NAMALWA (cell line): Measurements from ENCODE around the gene KRTAP10-10.
"Not testable (repeated sequence)": the region's sequence is repeated elsewhere in the genome, so short reads cannot be mapped to it uniquely, and the experiment has no call there.

Experiments used
- DNase-seq: peaks from one replicate; pipeline ENCODE4 v3.0.0-alpha.2; 2015; ENCODE audit warnings: low spot score

The KRTAP10-10 gene

GRCh38 chr21:44684483-44684882, 47.3 kb downstream of the KRTAP10-10 start:
- no peak for DNase-seq

DNA sequence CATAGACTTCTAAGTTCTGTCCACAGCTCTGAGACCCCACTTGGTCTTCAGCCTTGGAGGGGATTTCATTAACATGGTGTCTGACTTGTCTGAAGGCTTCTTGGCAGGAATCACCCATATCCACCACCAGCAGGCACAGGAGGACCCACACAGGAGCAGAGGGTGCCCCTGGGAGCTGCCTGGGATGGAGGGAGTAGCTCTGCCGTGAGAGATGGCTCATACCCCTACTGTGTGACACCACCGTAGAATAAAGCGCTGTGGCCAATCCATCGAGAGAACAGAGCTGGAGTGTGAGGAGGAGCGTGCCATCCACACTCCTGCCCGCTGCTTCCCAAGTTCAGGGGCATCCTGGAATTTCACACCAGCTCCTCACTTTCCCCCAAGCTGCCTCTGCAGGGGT, 47.9 kb downstream of the KRTAP10-10 start:
- not testable (repeated sequence) for DNase-seq

GRCh38 chr21:44686000-44686781, 49.0 kb downstream of the KRTAP10-10 start:
- no peak for DNase-seq

GRCh38 chr21:44686843-44687561, 49.8 kb downstream of the KRTAP10-10 start:
- DNase-seq: no peak

- no peak for DNase-seq
Observed at GRCh38 chr21:44687671-44688070, 50.5 kb downstream of the KRTAP10-10 start.
